NCI-H226 (cell line): Measurements from ENCODE around the gene MAD1L1.
"Not testable (repeated sequence)": the region's sequence is repeated elsewhere in the genome, so short reads cannot be mapped to it uniquely, and the experiment has no call there.

Experiments
- DNase-seq: peaks from one replicate; pipeline ENCODE4 v3.0.0-alpha.2; 2015

Gene MAD1L1

DNA sequence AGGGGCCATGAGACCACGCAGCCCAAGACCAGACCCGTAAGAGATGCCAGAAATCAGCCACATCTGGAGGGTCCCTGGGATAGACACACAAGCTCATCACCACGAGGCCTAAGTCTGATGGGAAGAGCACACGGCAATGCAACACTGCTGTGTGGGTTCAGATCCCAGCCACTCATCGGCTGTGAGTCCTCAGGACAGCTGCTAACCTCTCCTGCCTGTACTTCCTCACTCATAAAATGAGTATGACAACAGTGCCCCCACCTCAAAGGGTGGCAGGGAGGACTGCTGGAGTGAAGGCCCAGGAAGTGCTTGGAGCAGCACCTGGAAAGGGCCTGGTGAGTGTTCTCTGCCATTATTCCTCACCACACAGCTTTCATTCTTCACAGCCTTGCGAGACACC is 60.9 kb downstream of the MAD1L1 start:
- DNase-seq: no peak

DNA sequence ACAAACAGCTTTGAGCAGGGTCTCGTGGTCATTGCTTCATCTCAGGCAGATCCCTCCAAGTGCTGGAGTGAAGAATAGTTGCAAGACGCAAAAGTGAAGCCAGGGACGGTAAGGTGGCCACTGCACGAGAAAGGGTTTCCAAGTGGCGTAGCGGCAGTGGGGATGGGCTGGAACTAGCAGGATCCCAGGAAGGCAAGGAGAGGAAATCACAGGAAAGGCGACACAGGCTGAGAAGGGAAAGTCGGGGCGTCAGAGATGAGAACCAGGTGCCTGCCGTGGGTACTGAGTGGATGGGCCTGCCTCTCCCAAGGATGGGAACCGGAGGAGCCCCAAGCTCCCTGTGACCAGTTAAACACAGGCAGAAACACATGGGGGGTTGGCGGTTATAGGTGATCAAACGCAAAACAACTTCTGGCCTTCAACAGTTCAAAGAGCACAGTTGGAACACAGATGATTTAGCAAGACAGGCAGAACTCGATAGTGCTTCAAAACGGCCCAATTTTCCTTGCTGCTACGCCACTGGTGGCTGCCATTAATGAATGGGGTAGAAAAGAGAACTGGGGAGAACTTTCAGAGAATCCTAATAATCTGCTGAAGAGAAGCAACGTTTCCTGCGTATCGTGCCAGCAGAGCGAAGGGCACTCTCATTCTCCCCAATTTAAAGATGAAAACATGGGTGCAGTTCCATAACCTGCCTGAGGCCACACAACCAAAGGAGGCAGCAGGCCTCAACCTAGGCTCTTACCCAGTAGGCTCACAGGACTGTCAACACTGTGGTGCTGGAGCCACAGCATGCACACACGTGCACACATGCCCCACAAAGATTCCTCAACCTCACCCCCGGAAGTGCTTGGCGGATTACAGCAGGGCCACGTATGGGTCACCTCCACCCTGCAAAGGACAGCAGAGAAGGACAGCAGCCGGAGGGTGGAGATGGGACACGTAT is 61.9 kb downstream of the MAD1L1 start:
- DNase-seq: no peak

GRCh38 chr7:2169923-2170575 is 62.7 kb downstream of the MAD1L1 start:
- DNase-seq: no peak

- no peak for DNase-seq
These were observed 64.0 kb downstream of the MAD1L1 start for GRCh38 chr7:2168615-2169311.

GRCh38 chr7:2166625-2167280 is 66.0 kb downstream of the MAD1L1 start:
- no peak for DNase-seq

- DNase-seq: no peak
These were observed 66.8 kb downstream of the MAD1L1 start for GRCh38 chr7:2165610-2166594.

GRCh38 chr7:2165239-2165609 is 67.5 kb downstream of the MAD1L1 start:
- DNase-seq: no peak

GRCh38 chr7:2164646-2165045 is 68.1 kb downstream of the MAD1L1 start:
- DNase-seq: no peak

DNA sequence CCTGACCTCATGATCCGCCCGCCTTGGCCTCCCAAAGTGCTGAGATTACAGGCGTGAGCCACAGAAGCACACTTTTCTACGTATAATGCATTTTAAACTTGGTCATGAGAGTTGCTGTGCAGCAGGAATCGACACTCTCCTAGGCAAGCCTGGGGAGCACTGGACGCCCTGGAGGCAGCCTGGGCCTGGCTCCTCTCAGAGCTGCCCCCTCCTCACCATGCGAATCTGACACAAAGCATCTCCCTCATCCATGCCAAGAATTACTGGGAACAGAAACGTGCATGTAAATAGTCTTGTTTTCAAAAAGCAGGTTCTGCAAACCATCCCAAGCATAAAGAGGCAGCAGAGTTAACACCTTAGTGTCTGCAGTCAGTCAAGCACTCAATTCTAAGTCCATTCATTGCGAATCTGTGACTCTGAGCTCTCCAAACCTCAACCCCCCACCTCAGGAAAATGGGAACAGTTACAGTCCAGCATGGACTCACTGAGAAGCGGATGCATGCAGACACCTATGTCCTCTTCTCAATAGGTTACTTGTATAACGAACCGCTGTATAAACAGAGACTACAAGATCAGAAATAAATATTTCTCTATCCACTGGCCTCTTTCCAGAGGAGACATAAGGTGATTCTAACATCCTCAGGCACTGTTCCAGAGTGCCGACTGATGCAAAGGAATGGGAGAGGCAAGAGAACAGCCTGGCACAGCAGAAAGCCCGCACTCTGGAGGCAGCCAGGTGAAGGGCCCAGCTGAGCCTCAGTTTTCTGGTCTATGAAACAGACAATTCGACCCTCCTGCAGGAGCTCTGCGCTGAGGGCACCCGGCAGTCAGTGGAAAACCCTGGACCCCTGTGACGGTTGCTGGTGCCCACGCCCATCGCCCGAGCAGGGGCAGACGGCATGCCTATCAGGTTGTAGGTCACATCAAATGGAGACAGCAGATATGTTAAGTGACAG is 68.9 kb downstream of the MAD1L1 start:
- no peak for DNase-seq

- no peak for DNase-seq
These were observed 69.8 kb downstream of the MAD1L1 start for GRCh38 chr7:2162959-2163358.

- not testable (repeated sequence) for DNase-seq
These were observed 70.5 kb downstream of the MAD1L1 start for GRCh38 chr7:2162004-2162902.

DNA sequence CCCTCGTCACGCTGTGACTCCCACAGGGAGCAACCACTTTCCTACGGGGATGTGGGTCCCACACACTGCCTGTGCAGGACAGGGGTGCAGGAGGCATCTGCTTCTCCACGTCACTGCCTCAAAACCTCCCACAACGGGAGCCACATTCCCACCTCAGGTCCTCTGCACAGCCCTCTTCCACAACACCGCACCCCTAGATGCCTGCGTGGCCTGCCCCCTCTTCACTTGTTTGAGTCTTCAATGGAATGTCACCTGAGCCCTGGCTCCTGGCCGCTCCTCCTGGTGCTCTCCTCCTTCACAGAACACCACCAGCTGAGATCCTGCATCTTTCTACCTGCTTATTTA is 73.6 kb downstream of the MAD1L1 start:
- DNase-seq: no peak

- DNase-seq: no peak
These were observed 74.2 kb downstream of the MAD1L1 start for GRCh38 chr7:2158331-2159175.

GRCh38 chr7:2157473-2158279 is 75.1 kb downstream of the MAD1L1 start:
- DNase-seq: no peak

DNA sequence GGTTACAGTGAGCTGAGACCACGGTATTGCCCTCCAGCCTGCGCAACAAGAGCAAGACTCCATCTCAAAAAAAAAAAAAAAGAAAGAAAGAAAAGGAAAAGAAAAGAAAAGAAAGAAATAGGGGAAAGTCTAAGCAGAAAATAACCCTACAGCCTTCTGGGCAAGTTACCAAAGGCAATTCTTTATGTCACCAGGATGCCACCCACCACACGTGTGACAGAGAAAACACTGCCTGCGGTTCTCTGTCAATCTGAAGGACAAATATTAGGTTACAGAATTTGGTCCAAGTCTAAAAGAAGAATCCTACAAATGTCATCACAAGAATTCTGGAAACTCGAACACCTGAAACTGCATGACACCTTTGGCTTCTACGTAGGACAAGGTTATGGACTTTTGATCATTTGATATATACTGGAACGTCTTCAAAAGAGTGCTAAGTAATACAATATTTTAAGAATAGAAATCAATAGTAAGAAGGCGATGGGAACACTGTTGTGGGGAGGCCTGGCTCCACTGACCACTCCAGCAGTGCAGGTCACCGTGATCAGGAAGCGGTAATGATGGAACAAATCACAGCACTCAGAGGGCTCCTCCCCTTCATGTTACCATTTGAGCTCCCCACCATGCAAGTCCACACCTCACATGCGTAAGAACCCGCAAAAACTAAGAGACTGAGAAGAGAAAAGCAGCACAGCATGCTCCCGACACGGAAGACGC is 75.8 kb downstream of the MAD1L1 start:
- DNase-seq: no peak

DNA sequence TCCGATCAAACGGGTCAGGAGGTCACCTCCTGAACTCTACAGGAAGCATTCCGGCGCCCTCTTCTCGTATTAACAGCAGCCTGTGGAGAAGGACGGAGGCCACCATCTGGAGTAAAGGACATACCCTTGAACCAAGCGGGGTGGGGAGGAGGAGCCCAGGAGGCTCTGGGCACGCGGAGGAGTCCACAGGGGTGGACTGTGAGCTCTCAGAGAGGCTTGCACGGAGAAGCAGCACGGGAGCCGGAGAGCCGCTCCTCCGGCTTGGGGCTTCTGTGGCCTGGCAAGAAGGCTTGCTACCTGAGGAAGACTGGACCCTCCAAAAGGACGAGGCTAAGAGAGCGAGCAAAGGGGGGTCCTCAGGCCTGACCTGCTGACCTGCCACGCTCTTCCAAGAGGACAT is 77.9 kb downstream of the MAD1L1 start:
- no peak for DNase-seq

GRCh38 chr7:2154121-2154520 is 78.6 kb downstream of the MAD1L1 start:
- no peak for DNase-seq
